C4-2B (cell line): ENCODE results near the gene EPHB2.

Source experiments
- ZFX ChIP-seq: fragments of 450-650 bp; IDR thresholded peaks from 2 replicates; pipeline ENCODE4 v1.6.1; 2017
- TF ChIP-seq, protein P1 (sequence below): fragments of 450-650 bp; conservative IDR thresholded peaks from 2 replicates; pipeline ENCODE4 v1.5.1; 2017; ENCODE audit warnings: mild to moderate bottlenecking

DNA sequence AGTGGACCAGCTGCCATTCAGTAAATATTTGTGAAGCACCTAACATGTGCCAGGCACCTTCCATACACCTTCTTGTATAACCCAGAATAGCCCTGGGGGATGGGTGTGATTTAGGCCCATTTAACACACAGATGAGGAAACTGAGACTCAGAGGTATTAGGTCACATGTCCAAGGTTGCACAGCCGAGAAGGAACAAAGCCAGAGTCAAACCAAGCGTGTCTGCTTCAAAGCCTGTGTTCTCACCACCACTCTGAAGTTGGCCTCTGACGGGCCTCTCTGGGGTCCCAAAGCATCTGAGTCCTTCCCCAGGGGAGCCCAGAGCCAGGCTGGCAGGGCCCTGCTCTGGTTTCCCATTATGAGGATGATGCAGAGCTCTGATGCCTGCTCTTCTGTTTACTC is 196.9 kb downstream of the EPHB2 start:
- TF ChIP-seq, protein P1, sequence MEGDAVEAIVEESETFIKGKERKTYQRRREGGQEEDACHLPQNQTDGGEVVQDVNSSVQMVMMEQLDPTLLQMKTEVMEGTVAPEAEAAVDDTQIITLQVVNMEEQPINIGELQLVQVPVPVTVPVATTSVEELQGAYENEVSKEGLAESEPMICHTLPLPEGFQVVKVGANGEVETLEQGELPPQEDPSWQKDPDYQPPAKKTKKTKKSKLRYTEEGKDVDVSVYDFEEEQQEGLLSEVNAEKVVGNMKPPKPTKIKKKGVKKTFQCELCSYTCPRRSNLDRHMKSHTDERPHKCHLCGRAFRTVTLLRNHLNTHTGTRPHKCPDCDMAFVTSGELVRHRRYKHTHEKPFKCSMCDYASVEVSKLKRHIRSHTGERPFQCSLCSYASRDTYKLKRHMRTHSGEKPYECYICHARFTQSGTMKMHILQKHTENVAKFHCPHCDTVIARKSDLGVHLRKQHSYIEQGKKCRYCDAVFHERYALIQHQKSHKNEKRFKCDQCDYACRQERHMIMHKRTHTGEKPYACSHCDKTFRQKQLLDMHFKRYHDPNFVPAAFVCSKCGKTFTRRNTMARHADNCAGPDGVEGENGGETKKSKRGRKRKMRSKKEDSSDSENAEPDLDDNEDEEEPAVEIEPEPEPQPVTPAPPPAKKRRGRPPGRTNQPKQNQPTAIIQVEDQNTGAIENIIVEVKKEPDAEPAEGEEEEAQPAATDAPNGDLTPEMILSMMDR, result no peak
- TF ChIP-seq ZFX, result no peak
